NCI-H1417 treated with DMSO at 0.1 percent for 48 hours (cell line): ENCODE results near the gene RANBP9.

Experiments
- DNase-seq: peaks from one replicate; lab custom pipeline; 2025; lab: John Stamatoyannopoulos, UW

Gene RANBP9

DNA sequence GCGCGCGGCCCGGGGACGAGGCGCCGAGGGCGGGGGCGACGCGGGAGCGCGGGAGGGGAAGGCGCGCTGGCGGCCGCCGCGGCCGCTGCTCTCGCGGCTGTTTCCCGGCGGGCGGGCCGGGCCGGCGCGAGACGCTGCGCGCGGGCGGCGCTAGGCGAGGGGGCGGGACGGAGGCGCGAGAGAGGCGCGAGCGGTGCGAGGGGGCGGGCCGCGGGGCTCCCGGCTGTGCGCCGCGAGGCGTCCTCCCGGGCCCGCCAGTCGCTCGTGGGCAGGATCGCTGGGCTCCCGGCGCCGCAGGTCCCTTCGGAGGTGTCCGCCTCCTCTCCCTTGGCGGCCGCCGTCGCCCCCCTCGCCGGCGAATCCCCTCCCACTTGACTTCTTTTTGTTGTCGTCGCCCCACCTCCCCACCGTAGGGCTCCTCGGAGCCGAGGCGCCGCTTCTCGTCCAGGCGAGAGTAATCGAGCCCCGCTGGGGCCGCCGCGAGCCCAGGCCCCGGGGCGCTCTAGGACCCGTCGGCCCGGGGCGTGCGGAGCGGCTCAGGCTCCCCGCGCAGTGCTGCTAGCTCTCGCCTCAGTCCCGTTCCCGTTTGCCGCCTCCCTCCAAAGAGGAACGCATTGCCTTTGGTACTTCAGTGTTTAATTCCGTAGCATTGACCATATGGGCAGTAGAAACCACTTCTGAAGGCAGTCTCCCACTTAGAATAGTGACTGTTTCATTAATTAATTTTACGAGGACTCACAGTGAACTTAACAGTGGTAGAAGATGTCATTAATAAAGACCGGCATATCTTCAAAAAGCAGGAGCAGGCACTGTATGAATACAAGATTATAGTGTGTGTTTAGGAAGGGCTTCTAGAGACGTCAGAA, at the start of gene RANBP9:
TSS of gene RANBP9 (minus strand) at position 103 of the 866 bp plus-strand sequence. CDS start 330 bp downstream, outside the sequence.
- peak; percentile 66 for DNase-seq

DNA sequence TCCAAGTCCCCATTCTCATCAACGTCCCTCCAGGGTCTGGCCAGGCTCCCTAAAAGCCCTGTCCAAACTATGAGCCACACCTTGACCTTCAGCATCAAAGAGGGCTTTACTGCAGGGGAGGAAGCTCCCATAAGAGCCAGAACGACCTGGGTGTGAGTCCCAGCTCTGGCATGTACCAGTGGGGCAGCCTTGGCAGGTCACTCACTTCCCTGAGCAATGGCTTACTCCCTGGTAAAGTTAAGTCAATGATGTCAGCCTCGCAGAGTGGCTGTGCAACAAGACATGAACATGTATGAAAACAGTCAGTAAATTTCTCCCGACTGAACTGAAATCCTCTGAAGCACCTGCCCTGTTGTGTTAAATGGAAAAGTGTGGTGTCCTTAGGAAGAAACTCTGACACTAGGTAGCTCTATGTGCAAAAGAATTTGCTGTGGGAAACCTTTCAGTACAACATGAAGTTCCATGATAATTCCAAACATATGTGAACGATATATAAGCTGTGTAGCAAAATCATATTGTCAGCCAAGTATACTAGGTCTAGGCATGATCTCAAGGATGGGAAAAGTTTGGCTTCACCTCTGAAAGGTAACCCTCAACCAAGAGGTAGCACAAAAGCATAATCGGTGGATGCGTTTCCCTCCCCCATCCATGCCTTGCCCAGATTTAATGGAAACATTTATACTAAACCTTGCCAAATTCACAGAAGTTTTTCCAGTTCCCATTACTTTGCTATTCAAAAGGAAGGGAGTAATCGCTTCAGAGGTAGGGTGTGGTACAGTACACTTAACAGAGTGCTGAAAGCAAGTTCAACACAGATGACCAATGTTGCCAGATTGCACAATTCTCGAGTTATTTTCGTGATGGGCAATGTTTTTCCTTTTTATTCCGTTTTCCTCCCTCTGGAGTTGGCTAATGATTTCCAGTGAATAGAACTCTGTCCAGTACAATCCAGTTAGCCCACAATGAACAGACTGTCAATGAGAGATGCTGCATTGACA, 49.0 kb upstream of the RANBP9 start:
- no peak for DNase-seq

DNA sequence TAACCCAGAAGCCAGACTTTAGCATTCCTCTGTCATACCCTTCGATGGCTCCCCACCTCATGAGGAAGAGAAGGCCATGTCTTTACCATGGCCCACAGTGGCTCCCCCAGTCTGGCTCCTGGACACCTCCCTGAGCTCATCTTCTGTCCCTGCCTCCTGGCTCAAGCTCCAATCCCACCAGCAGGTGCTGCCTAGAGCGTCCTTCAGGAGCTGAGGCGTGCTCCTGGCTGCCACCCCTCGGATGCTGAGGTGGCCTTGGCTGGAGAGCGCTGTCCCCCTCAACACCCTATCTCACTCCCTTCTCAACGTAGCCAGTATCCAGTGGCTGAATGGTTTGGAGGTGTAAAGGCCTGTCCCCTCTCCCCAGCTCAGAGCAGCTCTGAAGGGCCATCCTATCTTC, 47.4 kb upstream of the RANBP9 start:
- DNase-seq = no peak

DNA sequence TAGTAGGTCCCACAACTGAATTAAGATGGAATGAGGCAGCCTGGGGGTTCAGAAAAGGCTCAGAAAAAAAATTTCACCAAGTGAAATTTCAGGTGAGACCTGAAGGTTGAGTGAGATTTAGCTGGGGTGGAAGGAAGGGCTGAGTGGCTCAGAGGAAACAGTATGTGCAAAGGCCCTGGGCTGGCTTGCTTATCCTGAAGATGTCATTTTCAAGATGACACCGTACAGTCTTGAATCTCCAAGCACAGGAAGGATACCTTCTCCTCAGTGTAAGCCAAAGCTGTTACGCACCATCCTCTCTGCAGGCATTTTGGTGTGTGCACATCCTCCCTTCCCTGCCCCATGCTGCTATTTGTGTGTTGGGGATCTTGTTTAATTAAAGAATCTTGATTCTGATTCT, 43.0 kb upstream of the RANBP9 start:
- DNase-seq = no peak

DNA sequence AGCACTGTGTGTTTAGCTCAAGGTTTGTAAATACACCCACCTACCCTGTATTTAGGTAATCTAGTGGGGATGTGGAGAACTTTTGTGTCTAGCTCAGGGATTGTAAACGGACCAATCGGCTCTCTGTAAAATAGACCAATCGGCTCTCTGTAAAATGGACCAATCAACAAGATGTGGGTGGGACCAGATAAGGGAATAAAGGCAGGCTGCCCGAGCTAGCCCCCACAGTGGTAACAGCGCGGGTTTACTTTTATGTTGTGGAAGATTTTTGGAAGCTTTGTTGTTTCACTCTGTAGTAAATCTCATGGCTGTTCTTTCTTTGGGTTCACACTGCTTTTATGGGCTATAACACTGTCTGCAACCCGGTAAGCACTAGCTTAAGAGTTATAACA, 32.1 kb upstream of the RANBP9 start:
- DNase-seq = no peak

DNA sequence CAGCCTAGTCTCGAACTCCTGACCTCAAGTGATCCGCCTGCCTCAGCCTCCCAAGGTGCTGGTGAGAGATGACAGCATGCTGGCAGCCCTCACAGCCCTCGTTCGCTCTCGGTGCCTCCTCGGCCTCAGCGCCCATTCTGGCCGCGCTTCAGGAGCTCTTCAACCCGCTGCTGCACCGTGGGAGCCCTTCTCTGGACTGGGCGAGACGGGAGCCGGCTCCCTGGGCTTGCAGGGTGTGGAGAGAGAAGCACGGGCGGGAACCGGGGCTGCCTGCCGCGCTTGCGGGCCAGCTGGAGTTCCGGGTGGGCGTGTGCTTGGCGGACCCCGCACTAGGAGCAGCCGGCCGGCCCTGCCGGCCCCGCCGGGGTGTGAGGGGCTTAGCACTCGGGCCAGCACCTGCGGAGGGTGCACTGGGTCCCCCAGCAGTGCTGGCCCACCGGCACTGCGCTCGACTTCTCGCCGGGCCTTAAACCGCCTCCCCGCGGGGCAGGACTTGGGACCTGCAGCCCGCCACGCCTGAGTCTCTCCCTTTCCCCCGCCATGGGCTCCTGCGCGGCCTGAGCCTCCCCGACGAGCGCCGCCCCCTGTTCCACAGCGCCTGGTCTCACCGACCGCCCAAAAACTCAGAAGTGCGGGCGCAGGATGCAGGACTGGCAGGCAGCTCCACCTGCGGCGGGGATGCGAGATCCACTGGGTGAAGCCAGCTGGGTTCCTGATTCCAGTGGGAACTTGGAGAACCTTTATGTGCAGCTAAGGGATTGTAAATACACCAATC, 31.5 kb upstream of the RANBP9 start:
- no peak for DNase-seq

DNA sequence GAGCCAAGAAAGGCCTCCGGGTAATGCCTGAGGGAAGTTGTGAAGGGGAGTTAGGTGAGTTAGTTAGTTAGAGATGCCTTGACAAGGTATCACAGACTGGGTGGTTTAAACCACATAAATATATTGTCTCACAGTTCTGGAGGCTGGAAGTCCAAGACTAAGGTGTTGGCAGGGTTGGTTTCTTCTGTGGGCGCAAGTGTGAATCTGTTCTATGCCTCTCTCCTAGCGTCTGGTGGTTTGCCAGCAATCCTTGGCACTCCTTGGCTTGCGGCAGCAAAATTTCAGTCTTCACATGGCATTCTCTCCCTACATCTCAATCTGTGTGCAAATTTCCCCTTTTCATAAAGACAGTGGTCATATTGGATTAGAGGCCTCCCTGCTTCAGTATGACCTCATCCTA, 29.7 kb upstream of the RANBP9 start:
- DNase-seq = no peak

DNA sequence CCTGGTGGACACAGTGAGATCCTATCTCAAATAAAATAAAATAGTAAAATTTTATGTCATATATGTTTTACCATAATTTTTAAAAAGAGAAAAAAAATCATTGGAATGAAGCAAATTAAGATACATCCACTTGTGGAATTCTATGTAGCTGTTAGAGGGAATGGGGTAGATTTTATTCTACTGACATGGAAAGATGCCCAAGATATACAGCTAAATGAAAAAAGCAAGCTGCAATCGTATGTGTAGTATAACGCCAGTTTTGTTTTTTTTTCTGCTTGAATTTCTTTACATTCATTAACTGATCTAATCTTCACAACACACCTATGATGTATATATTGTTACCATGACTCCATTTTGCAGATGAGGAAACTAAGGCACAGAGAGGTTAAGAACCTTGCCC, 23.4 kb upstream of the RANBP9 start:
- DNase-seq = no peak

DNA sequence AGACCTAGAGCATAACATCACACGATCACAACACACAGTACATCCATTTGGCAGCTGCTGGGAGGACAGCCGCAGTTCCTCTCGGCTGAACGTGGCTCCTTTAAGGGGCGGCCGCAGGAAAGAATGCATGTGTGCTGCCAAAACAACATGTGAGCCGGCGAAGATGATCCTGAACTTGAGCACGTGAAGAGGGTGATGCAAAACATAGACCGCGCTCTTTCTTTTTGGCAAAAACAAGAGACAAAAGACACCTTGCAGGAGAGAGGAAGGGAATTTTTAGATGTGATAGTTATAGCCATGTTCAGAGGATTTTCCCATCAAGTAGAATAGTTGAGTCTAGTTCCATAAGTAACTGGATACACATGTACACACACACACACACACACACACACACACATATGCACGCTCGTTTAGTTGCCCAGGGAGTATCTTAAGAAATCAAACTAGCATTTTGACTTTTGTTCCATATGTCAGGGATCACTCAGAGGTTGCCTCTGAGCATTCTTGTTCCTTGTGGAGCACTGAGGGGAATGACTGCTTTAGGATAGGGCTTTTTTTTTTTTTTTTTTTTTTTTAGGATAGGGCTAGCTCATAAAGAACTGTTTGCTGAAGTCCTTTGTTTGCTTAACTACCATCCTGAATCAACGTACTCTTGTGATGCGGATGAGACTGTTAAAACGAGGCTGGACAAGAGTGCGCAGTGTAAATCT, 21.7 kb upstream of the RANBP9 start:
- DNase-seq = no peak

DNA sequence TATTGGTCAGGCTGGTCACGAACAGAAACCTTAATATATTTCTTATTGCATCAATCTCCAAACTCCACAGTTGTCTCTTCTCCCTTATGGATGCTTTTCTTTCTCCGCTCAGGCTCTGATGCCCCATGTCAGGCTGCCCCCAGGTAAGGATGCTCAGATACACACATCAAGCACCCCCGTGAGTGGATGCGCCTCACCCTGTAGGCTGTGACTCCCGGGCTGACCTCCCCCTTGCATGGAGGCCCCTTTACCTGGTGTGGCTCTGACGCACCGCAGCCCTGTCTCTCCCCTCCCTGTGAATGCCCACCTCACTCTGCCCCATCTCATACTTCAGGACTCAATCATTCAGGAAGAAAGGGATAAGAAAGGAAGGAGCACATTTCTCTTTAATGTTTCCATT, 19.1 kb upstream of the RANBP9 start:
- no peak for DNase-seq

DNA sequence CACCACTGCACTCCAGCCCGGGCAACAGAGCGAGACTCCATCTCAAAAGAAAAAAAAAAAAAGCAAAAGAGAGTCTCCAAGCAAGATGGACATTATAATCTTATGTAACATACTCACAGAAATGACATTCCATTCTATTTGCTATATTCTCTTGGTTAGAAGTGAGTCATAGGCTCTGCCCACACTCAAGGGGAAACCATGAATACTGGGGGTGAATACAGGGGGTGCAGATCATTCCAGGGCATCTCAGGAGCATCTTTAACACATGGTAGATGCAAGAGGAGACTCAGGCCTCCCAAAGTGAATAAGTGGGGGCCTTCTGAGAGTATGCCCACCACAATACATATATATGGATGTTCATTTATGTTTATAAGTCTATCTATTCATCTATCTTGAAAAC, 18.3 kb upstream of the RANBP9 start:
- DNase-seq = no peak

DNA sequence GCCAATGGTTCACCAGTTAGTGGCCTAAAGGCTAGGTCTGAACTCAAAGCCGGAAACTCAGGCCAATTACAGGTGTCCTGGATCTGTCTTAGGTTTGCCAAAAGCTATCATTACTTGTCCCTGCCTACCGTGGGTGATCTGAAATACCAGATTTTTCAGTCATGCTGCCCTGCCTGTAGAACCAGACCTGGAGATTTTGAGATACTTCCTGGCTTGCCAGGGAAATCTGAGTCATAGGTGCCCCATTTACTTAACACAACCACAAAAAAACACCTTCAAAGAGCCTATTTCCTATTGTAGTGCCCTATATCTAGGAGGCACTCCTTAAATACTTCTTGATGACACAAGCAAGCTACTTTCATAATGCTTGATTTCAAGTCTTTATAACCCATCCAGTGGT, 13.9 kb upstream of the RANBP9 start:
- DNase-seq = no peak

DNA sequence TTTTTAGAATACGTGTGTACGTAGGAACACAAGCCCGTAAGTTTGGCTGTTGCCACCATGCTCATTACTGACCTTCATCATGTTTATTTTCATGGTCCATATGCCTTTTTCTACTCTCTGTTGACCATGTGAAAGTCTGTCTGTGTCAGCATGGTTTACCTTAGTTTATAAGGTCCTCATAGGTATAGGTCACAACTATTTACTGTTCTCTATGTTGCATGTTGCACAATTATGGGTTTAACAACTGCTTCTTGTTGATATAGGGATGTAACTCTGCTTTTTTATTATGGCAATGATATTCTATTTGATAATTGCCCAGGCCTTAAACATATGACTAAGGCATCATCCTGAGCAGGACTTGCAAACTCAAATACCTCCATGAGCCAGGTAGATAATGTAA, 13.4 kb upstream of the RANBP9 start:
- no peak for DNase-seq

DNA sequence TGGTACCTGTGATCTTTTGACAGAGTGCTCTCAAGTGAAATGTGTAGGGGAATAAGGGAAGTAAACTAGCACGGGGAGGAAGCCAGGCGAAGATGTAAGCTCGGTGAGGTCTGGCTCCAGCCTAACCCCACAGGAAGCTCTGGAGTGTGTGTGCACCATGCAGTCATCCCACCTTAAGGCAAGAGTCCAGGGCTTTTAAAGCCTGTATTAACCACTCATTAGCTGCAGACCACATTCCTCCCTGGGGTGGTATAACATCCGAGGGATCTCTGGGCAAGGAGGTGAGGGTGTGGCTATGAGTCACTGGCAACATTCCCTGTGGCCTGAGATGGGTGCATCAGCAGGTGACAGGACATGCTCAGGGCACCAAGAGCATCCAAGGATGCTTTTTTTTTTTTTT, 12.5 kb upstream of the RANBP9 start:
- DNase-seq = no peak

DNA sequence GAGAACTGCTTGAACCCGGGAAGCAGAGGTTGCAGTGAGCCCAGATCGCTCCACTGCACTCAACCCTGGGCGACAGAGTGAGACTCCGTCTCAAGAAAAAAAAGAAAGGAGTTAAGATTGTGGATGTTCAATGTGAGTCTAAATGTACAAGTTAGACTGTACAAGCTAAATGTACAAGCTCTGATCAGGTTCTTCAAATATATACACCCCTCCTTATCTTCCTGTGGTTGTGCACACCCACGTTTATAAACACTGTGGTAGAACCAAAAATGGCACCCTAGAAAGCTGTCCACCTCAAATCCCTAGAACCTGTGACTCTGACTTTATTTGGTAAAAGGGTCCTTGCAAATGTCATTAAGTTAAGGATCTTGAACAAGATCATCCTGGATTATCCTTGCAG, 11.2 kb upstream of the RANBP9 start:
- DNase-seq = no peak

DNA sequence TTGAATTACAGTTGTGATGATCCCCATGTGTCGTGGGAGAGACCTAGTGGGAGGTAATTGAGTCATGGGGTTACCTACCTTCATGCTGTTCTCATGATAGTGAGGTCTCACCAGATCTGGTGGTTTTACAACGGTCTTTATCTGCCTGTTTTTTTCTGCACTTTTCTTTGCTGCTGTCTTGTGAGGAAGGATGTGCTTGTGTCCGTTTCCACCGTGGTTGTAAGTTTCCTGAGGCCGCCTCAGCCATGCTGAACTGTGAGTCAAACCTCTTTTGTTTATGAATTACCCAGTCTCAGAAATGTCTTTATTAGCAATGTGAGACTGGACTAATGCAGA, 6.5 kb upstream of the RANBP9 start:
- DNase-seq = no peak

DNA sequence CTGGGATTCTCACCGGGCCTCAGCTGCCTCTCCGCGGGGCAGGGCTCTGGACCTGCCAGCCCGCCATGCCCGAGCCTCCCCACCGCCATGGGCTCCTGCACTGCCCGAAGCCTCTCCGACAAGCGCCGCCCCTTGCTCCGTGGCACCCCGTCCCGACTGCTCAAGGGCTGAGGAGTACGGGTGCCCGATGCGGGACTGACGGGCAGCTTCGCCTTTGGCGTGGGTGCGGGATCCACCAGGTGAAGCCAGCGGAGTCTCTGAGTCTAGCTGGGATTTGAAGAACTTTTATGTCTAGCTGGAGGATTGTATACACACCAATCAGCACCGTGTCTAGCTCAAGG, 5.3 kb upstream of the RANBP9 start:
- DNase-seq = no peak

DNA sequence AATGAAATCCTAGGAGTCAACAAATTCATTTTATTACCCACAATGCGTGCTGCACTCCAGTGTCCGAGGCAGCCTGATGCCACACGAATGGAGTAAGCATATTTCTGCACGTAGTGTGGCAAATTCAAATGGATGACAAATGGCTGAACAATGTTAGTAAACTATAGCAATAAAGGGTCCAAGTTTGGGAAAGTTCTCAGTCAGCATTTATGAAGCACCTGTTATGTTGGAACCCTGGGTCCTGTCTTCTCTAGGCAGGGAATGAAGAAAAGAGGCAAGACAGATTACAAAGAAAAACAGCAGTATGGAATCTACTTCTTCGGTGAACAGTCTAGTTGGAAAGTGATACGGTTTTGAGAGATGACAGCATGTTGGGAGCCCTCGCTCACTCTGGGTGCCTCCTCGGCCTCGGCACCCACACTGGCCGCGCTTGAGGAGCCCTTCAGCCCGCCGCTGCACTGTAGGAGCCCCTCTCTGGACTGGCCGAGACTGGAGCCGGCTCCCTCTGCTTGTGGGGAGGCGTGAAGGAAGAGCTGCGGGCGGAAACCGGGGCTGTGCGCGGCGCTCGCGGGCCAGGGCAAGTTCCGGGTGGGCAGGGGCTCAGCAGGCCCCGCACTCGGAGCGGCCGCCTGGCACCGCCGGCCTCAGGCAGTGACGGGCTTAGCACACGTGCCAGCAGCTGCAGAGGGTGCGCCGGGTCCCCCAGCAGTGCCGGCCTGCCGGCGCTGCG, 4.8 kb upstream of the RANBP9 start:
- DNase-seq = no peak

DNA sequence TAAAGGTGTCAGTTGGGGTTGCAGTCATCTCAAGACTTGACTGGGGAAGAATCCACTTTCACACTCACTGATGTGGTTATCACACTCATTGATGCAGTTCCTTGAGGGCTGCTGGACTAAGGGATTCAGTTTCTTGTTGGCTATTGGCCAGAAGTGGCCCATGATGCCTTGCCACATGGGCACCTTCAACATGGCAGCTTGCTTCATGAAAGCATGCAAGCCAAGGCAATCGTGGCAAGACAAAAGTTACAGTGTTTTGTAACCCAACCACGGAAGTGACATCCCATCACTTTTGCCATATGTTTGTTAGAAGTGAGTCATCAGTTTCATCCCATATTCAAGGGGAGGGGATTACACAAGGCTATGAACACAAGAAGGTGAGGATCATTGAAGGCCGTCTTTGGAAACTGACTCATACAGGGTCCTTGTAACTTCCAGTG, 3.8 kb upstream of the RANBP9 start:
- DNase-seq = no peak

DNA sequence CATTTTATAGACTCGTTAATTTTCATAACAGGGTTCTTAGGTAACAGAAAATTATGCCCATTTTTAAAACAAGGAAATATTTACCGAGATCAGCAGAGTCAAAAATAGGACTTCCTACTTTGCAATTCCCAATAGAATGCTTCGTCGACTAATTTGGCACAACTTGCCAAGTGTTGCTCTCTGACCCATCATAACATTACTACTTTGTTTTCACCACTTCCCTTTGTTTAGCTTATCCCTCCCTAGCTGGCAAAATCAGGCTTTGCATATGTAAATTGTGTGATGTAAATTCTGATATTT, 914 bp upstream of the RANBP9 start:
- no peak for DNase-seq

DNA sequence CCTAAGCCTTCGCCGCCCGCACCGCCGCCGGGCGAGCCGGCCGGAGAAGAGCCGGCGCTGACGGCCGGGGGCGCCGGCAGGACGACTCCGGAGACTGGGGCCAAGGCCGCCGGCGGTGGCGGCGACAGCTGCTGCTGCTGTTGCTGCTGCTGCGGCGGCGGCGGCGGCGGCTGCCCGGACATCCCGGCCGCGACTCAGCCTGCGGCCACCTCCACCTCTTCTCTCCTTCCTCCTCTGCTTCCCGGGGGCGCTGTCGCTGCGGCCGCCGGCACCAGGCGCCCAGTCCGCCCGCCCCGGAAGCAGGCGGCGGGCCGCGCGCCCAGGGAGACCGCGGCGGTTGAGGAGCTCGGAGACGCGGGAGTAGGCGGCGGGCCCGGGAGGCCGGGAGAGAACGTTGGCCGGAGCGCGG, 307 bp downstream of the RANBP9 start:
- peak; percentile 3 for DNase-seq
